Measurements from ENCODE around the gene ZNF710.
"Not testable (repeated sequence)": the region's sequence is repeated elsewhere in the genome, so short reads cannot be mapped to it uniquely, and the experiment has no call there.

ZNF710 gene, protein sequence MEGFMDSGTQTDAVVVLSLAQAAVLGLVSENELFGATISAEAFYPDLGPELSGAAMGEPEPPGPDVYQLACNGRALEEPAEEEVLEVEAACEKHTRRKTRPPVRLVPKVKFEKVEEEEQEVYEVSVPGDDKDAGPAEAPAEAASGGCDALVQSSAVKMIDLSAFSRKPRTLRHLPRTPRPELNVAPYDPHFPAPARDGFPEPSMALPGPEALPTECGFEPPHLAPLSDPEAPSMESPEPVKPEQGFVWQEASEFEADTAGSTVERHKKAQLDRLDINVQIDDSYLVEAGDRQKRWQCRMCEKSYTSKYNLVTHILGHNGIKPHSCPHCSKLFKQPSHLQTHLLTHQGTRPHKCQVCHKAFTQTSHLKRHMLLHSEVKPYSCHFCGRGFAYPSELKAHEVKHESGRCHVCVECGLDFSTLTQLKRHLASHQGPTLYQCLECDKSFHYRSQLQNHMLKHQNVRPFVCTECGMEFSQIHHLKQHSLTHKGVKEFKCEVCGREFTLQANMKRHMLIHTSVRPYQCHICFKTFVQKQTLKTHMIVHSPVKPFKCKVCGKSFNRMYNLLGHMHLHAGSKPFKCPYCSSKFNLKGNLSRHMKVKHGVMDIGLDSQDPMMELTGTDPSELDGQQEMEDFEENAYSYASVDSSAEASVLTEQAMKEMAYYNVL

DNA sequence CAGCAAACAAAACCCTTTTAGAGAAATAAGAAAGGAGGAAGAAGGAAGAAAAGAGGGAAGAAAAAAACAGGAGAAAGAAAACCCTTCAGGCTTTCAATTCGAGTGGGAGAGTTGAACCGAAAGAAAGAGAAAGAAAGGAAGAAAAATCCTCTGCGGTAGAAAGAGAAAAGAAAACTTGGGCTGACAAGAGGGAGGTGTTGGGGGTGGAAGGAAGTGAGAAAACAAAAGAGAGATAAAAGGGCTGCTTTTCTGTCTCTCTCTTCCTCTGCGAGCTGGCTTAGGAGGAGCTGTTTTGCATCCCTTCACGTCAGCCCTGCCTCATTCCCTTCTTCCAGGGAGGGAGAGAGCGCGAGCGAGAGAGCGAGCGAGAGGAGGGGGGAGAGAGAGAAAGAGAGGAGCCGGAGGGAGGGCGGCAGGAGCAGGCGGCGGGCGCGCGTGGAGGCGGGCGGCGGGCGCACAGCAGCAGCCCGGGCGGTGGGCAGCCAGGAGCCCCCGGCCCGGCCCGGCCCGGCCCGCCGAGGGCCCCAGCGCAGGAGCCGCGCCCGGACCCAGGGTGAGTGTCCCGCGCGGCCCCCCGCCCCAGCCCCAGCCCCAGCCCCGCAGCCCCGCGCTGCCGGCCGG is at the start of gene ZNF710:
Gene ZNF710 (plus strand): TSS at position 263 of the 621 bp plus-strand sequence. CDS start 65,814 bp downstream, outside the sequence.
- peak; percentile 58 for DNase-seq (ENCODE audit: low spot score)

DNA sequence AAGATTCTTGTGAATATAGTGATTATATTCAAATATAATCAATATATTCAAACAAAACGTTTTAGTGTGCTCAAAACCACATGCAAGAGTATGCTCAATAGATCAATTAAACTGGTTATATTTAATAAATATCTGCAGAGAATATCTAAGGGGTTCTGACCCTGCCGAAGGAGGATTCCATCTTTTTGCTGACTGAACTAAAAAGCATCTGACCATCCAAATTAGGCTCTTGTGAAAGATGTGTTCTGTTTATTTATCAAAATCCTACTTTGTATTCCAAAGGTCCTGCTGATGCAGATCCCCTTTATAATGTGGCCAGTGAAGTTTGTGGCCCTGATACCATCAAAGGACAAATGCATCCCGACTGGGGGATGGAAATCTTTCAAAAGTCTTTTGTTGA is 46.6 kb upstream of the ZNF710 start:
- no peak for DNase-seq (ENCODE audit: low spot score)

DNA sequence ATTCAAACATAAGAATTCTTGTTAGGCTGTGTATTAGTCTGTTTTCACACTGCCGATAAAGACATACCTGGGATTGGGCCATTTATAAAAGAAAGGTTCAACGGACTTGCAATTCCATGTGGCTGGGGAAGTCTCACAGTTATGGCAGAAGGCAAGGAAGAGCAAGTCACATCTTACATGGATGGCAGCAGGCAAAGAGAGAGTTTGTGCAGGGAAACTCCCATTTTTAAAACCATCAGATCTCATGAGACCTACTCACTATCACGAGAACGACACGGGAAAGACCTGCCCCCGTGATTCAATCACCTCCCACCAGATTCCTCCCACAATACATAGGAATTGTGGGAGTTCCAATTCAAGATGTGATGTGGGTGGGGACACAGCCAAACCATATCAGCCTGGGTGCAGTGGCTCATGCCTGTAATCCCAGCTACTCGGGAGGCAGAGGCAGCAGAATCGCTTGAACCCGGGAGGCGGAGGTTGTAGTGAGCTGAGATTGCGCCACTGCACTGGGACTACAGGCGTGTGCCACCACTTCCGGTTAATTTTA is 45.6 kb upstream of the ZNF710 start:
- not testable (repeated sequence) for DNase-seq (ENCODE audit: low spot score)

DNA sequence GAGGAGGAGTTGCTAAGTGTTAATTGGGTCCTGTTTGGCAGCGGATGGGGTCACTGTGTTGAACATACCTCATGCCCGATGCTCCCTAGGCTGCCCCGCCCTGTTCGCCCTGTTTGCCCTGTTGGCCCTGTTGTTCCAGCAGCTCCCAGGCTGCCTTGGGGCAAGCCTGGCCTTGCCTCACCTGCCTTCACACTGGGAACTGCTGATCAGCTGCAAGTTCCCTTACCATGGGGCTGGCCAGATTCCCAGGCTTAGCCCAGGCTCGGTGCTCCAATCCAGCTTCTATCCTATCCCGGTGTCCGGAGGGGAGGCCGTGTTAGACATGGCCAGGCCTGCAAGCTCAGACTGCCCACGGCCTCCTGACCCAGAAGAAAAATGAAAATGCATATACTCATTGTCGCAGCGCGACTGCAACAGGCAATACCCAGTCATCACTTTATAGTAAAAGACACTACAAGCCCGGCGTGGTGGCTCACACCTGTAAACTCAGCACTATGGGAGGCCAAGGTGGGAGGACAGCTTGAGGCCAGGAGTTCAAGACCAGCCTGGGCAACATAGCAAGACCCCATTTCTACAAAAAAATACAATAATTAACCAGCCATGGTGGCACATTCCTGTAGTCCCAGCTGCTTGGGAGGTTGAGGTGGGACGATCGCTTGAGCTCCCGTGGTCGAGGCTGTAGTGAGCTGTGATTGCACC is 42.9 kb upstream of the ZNF710 start:
- DNase-seq (ENCODE audit: low spot score) = no peak

DNA sequence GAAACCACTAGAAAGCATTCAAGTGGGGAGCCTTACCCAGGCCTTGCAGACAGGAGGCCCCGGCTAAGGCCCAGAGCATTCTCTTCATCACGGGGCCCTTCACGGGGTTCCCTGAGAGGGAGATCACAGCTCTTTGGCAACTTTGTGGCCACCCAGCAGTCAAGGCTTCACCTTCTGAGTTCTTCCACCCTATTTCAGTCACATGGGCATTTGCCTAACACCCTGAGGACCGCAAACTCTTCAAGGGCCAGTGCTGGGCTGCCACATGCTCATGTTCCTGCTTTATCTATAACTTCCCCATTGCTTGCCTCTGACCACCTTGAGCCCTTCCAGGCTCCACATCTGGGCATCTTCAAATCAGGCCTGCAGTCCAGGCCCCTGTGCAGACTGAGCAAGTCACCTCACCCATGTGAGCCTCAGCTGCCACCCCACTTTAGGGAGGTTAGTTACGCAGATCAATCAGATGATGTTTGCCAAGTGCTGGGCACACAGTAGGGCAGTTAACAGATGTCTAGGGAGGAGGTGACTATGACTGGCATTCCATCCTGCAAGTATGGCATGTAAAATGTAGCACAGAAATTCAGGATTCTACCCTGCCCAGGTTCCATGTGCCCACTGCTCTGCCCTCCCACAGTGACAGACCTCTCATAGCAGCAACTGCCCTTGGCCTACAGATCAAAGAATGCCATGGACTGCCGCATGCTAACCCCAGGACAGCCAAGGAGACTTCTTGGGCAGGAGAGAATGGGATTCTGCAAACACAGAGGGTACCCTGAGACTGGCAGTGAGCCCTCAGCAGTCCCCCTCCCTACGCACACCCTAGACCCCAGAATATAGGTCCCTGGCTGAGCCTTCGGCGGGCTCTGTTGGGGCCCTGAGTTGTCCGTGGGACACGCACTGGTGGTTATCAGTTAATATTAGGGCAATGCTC is 37.6 kb upstream of the ZNF710 start:
- no peak for DNase-seq (ENCODE audit: low spot score)

DNA sequence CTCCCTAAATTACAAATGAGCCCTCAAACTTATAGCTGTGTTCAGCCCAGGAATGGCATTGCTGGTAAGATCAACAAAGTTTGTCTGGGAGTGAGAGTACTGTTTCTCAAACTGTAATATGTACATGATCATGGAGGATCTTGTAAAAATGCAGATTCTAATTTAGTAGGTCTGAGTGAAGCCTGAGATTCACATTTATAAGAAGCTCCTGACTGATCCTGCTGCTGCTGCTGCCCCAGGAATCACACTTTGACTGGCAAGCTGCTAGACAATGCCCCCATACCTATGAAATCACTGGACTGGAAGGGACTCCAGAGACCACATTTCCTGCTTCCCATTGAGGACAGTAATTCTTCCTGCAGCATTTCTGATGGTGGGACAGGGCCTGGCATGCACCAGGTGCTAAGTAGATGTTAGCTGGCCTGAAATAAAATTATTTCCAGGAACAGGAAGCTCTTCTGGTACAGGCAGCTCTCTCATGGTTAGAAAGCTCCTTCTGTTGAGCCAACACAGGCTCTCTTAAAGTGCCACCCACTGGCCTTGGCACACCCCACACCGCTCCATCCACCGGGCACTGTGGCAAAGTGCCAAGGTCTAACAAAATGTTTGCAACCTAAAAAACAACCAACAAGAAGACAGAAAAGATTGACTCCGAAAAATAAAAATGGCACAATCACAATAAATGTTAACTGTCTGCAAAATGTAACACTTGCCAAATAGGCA is 36.7 kb upstream of the ZNF710 start:
- no peak for DNase-seq (ENCODE audit: low spot score)

DNA sequence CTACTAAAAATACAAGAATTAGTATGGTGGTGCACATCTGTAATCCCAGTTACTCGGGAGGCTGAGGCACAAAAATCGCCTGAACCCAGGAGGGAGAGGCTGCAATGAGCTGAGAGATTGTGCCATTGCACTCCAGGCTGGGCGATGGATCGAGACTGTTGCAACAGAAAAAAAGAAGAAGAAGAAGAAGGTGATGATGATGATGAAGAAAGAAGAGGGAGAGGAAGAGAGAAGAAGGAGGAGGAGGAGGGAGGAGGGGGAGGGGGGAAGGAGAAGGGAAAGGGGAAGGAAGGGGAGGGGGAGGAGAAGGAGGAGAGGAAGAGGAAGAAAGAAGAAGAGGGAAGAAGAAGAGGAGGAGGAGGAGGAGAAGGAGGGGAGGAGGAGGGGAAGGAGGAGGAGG is 33.2 kb upstream of the ZNF710 start:
- no peak for DNase-seq (ENCODE audit: low spot score)

DNA sequence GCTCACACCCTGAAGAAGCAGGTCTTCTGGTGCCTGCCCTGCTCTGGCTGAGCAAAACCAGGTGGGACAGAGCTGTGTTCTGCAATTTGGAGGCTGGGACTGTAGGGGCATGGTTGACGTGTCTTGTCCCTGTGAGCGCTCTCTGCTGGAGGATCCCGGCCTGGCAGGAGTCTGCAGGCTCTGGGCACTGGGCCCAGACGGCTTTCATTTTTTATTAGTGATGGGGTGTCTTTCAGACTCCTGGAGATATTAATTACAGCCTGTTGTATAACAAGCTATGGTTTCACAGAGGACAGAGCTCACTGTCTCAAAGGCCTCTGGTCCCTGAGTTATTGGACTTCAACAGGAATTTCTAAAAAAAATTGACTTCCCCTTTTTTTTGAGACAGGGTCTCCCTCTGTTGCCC is 29.5 kb upstream of the ZNF710 start:
- peak; percentile 53 for DNase-seq (ENCODE audit: low spot score)

DNA sequence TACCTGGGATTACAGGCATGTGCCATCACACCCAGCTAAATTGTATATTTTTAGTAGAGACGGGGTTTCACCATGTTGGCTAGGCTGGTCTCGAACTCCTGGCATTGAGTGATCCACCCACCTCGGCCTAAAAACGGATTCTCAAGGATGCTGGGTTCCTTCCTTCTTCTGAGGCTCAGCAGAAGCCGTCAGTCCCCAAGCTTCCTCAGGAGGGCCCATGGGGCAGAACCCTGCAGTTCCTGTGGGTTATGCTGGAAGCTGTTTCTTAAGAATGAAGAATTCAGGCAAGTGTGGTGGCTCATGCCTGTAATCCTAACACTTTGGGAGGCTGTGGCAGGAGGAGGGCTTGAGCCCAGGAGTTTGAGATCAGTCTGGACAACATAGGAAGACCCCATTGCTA is 29.0 kb upstream of the ZNF710 start:
- no peak for DNase-seq (ENCODE audit: low spot score)

DNA sequence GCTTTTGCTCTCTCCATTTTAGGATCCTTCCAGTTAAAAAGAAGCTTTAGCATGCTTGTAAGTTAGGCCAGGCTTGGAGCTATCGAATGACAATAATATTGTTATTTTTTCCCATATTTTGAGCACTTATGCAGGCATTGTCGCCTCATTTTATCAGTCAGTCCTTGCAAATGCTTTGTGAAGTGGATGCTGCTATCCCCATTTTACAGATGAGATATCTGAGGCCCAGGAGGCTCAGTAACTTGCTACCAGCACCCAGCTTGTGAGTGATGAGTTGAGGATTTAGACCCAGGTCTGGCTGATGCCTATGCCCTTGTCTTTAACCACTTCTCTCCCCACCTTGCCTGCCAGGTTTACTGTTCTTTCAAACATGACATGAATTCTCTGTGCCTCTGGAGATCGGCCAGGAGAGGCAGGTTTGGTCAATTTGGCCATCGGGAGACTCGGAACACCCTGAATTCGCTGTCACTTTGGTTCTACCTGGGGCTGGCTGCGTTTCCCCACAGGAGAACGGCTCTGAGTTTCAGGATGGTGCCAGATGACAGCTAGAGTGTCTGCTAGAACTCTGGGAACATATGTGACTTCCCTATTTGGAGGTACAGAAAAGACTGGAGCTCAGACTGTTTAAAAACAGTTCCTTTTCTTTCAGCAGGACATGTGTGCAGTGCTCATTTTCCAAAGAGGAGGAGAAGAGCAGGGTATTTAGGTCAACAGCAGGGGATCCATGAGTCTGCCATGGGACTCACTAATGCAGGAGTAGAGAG is 25.5 kb upstream of the ZNF710 start:
- no peak for DNase-seq (ENCODE audit: low spot score)

DNA sequence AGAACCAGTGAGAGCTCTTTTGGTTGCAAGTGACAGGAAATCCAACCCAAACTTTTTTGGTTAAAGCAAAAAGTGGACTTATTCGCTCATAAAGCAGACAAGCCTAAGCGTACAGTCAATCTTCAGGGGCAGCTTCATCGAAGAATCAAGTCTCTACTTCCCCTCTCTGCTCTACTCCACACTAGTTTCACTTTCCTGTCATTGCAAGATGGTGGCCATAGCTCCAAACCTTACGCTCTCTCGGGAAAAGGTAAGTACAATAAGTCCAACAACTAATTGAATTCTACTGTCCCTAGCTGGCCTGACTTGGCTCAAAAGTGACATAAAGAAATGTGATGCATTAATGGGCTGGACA is 24.9 kb upstream of the ZNF710 start:
- no peak for DNase-seq (ENCODE audit: low spot score)

DNA sequence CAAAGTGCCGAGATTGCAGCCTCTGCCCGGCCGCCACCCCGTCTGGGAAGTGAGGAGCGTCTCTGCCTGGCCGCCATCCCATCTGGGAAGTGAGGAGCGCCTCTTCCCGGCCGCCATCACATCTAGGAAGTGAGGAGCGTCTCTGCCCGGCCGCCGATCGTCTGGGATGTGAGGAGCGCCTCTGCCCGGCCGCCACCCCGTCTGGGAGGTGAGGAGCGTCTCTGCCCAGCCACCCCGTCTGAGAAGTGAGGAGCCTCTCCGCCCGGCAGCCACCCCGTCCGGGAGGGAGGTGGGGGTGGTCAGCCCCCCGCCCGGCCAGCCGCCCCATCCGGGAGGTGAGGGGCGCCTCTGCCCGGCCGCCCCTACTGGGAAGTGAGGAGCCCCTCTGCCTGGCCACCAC is 23.3 kb upstream of the ZNF710 start:
- not testable (repeated sequence) for DNase-seq (ENCODE audit: low spot score)

DNA sequence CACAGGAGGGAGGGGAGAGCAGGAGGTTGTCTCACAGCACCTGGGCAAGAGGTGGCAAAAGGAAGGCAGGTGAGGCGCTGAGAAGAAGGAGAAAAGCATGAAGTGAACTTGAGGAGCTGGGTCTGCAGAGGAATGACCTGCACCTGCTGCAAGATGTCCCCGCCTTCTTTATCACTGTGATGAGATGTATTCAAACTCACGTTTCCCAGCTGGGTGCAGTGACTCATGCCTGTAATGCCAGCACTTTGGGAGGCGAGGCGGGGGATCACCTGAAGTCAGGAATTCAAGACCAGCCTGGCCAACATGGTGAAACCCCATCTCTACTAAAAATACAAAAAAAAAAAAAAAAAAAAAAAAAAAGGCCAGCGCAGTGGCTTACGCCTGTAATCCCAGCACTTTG is 22.2 kb upstream of the ZNF710 start:
- DNase-seq (ENCODE audit: low spot score) = no peak

DNA sequence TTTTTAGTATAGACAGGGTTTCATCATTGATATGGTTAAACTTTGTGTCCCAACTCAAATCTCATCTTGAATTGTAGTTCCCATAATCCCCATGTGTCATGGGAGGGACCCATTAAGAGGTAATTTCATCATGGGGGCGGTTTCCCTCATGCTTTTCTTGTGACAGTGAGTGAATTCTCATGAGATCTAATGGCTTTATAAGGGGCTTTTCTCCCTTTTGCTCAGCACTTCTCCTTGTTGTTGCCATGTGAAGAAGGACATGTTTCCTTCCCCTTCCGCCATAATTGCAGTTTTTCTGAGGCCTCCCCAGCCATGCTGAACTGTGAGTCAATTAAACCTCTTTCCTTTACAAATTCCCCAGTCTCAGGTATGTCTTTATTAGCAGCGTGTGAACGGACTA is 20.2 kb upstream of the ZNF710 start:
- no peak for DNase-seq (ENCODE audit: low spot score)

DNA sequence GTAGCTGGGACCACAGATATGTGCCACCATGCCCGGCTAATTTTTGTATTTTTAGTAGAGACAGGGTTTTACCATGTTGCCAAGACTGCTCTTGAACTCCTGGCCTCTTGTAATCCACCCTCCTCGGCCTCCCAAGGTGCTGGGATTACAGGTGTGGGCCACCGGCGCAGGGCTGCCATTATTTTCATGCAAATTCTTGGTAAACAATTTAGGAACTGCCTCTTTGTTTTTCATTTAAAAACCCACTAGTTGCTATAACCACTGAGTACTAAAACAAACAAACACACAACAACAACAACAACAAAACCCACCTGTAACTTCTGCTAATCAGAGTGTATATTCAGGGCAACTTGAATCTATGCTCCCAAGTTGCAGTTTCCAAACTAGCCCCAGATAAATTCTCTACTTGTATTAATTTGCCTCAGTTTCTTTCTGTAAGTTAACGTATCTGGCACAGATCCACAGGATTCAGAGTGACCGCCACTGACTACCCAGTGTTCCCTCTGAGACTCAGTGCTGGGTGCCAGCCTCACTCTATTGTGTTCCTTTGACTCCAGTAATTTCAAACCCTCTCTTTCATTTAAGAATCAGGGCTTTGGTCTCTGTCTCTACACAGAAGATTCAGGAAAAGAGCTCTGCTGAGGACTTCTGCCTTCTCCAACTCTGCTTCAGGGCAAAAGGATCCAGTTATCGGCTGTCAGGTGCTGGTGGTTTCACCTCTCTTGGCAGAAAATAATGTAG is 18.6 kb upstream of the ZNF710 start:
- DNase-seq (ENCODE audit: low spot score) = no peak

DNA sequence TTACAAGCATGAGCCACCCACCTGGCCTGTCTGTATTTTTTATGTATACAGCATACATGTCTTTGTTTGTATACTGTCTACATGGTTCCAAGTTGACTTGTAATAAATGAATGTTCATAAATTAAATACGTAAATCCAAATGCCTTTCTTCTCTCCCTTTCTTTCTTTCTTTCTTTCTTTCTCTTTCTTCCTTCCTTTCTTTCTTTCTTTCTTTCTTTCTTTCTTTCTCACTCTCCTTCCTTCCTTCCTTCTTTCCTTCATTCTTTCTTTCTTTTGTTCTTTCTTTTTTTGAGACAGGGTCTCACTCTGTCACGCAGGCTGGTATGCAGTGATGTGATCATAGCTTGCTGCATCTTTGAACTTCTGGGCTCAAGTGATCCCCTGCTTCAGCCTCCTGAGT is 17.1 kb upstream of the ZNF710 start:
- no peak for DNase-seq (ENCODE audit: low spot score)

DNA sequence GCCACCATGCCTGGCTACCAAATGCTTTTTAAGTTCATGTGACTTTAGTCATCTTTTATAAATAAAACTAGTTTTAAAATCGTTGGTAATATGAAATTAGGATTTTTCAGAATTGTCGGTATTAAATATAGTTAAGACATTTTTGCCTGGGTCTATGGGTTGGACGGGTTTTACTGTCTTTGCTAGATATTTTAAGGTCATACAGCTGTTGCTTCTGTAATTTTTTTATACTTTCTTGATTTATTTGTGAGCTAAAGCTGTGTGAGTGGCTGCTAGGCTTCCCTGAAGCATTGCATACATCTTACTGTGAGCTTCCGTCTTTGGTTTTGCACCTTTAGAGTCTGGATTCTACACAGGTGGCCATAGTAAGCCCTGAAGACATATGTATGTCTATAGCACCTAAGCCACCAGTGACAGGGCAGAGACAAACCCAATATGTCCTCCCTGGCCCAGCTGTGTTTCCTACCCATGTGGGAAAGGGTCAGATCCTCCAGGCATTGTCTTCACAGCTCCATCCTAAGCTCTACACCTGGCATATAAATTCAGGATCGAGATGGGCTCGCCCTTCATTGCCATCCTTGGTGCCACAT is 16.6 kb upstream of the ZNF710 start:
- no peak for DNase-seq (ENCODE audit: low spot score)

DNA sequence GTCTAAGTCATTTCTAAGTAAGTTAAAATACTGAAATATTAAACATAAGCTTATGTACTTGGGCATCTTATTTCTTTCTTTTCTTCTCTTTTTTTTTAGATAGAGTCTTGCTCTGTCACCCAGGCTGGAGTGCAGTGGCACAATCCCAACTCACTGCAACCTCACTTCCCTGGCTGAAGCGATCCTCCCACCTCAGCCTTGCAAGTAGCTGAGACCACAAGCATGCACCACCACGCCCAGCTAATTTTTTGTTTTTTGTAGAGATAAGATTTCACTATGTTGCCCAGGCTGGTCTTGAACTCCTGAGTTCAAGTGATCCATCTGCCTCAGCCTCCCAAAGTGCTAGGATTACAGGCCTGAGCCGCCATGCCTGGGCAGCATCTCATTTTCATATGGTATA is 16.0 kb upstream of the ZNF710 start:
- DNase-seq (ENCODE audit: low spot score) = no peak

DNA sequence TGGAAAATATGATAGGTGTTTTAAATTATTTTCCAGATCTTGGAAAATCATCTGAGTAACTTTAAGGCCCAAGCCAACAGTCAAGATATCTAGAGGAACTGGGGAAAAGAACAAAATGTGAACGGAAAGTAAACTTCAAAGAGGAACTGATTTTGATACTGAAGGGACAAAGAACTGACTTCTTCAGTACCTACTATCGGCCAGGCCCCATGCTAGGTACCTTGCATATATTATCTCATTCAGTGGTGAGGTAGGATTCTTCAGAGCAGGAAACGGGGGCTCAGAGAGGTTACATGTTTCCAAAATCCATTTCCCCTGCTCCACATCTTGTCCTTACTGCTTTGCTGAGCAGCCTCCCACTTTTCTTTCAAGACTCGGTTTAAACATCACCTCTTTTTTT is 9.8 kb upstream of the ZNF710 start:
- DNase-seq (ENCODE audit: low spot score) = no peak
